ENCODE measurements around the gene SPINK14. TPM values are rescaled to one million over a fixed set of nuclear protein-coding genes. Genes with fewer than 3 reads are reported as not detected.

The SPINK14 gene
- total and polyA plus RNA-seq, 2 experiments from 2014 or later: not detected

DNA sequence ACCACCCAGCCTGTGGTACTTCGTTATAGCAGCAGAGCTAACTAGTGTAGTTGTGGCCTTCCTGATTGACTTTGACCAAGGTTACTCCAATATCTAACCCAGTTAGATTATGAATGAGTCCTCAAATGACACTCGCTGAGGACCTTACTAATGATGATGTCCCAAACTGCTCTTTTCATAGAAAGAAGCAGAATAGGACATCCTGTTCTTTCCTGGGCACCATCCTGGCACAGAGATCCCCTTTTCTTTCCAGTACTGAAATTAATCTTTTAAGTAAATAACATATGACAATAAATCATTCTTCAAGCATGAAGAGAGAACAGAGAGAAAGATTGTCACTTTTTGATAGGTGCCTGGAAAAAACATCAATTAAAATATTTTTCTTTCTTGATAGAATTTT is 26.7 kb upstream of the SPINK14 start:
- Histone ChIP-seq H3K4me3 (no peak overlapping the region), H3K27me3 (no peaks in the 10 kb centered on the region), H3K36me3 (no peaks in the 10 kb centered on the region), H3K9me3 (ENCODE audit: low read depth) (no peaks in the 10 kb centered on the region), H3K27ac (no peak overlapping the region), H3K4me1 (ENCODE audit: low read depth) (peaks cover 3% of the 10 kb centered on the region)
- no peak for DNase-seq (ENCODE audit: low read depth in 1 of 2, low spot score in 1 of 2)
- TF ChIP-seq, protein P1, sequence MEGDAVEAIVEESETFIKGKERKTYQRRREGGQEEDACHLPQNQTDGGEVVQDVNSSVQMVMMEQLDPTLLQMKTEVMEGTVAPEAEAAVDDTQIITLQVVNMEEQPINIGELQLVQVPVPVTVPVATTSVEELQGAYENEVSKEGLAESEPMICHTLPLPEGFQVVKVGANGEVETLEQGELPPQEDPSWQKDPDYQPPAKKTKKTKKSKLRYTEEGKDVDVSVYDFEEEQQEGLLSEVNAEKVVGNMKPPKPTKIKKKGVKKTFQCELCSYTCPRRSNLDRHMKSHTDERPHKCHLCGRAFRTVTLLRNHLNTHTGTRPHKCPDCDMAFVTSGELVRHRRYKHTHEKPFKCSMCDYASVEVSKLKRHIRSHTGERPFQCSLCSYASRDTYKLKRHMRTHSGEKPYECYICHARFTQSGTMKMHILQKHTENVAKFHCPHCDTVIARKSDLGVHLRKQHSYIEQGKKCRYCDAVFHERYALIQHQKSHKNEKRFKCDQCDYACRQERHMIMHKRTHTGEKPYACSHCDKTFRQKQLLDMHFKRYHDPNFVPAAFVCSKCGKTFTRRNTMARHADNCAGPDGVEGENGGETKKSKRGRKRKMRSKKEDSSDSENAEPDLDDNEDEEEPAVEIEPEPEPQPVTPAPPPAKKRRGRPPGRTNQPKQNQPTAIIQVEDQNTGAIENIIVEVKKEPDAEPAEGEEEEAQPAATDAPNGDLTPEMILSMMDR (IDR thresholded peaks at IDR 0.05; ENCODE audit: low read depth, low read length): no peak

DNA sequence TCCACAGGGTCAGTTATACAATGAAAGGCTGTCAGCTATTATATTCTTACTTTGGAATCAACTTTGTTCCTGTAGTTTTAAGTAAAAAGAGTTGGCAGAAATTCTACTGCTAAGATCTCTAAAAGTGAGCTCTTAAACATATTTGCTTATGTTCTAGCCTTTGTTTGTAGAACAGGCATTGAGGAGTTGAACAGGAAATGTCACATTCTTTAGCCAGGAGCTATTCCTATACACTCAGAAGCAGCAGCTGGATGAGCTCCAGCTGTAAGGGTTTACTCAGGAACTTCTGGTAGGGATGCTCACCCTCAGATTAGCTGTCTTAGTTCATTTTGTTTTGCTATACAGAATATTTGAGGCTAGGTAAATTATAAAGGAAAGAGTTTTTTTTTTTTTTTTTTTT is 22.4 kb upstream of the SPINK14 start:
- no peak overlapping the region for H3K27ac ChIP-seq
- TF ChIP-seq, protein P1 (IDR thresholded peaks at IDR 0.05; ENCODE audit: low read depth, low read length): no peak
- DNase-seq (ENCODE audit: low read depth in 1 of 2, low spot score in 1 of 2): peak; percentile 12 to 72
- no peaks in the 10 kb centered on the region for H3K27me3 ChIP-seq
- H3K36me3 ChIP-seq: no peaks in the 10 kb centered on the region
- peaks cover 3% of the 10 kb centered on the region for H3K4me1 ChIP-seq (ENCODE audit: low read depth)
- no peak overlapping the region for H3K4me3 ChIP-seq
- H3K9me3 ChIP-seq (ENCODE audit: low read depth): no peaks in the 10 kb centered on the region

DNA sequence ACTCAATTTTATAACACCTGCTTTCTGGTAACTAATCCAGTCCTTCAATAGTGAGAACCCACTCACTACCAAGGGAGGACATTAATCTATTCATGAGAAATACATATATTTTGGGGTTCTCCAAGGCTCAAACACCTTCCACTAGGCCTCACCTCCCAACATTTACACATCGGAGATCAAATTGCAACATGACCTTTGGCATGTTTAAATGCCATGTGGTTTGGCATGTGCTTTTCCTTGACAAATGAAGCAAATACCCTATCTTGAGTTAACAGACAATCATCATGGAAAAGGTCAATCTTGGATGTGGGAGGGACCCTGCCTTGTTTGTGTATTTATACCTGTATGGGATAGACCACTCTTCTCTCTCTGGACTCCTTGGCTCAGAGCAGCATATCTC is 21.9 kb upstream of the SPINK14 start:
- Histone ChIP-seq H3K27ac (no peak overlapping the region), H3K36me3 (no peaks in the 10 kb centered on the region), H3K4me1 (ENCODE audit: low read depth) (peaks cover 3% of the 10 kb centered on the region), H3K4me3 (no peak overlapping the region), H3K27me3 (no peaks in the 10 kb centered on the region), H3K9me3 (ENCODE audit: low read depth) (no peaks in the 10 kb centered on the region)
- no peak for DNase-seq (ENCODE audit: low read depth in 1 of 2, low spot score in 1 of 2)
- TF ChIP-seq, protein P1 (IDR thresholded peaks at IDR 0.05; ENCODE audit: low read depth, low read length): no peak

DNA sequence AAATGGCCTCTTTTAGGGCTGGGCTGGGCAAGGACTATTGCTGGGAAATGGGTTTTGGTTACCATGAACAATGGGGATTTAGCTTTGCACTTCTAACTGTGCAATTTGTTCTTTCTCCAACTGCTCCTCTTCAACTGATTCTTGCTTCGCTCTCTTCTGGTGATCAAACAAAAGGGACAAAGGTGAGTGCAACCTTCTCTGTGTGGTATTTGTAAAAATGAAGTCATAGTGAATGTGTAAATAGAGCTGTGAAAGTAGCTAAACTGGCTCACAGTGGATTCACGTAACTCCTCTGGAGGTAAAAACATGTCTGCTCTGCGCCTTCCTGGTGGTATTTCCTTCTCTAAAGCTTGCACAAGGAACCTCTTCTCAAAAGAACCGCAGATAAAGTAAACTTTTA is 20.9 kb upstream of the SPINK14 start:
- no peak for DNase-seq (ENCODE audit: low read depth in 1 of 2, low spot score in 1 of 2)
- Histone ChIP-seq H3K27ac (no peak overlapping the region), H3K4me3 (no peak overlapping the region), H3K27me3 (no peaks in the 10 kb centered on the region), H3K36me3 (no peaks in the 10 kb centered on the region), H3K9me3 (ENCODE audit: low read depth) (no peaks in the 10 kb centered on the region), H3K4me1 (ENCODE audit: low read depth) (peaks cover 3% of the 10 kb centered on the region)
- TF ChIP-seq, protein P1 (IDR thresholded peaks at IDR 0.05; ENCODE audit: low read depth, low read length): no peak

DNA sequence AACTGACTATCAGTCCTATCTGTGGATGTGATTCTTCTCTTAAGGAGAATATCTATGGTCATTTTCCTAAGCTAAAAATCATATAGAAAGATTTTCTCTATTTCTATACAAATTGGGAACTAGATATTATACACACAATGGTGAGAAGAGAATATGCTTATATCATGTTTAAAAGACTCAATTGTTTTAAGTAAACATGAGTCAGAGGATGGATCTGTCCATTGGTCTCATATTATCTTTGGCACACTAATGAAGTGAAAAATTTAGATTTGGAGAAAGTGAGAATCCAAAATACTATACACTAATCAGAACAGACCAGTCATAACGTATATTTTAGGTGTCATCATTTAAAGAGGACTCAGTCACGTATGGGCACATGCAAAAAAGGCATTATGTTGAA is 16.5 kb upstream of the SPINK14 start:
- H3K27me3 ChIP-seq: no peaks in the 10 kb centered on the region
- no peaks in the 10 kb centered on the region for H3K36me3 ChIP-seq

More for the DNA sequence above, 16.5 kb upstream of the SPINK14 start:
- Histone ChIP-seq H3K4me1 (ENCODE audit: low read depth) (no peaks in the 10 kb centered on the region), H3K4me3 (no peak overlapping the region), H3K27ac (no peak overlapping the region), H3K9me3 (ENCODE audit: low read depth) (no peaks in the 10 kb centered on the region)
- TF ChIP-seq, protein P1 (IDR thresholded peaks at IDR 0.05; ENCODE audit: low read depth, low read length): no peak
- DNase-seq (ENCODE audit: low read depth in 1 of 2, low spot score in 1 of 2): no peak

Measured in cardiac muscle cell (in vitro differentiated cells and primary cell).